ENCODE measurements around the gene FARS2.
"Not testable (repeated sequence)": the region's sequence is repeated elsewhere in the genome, so short reads cannot be mapped to it uniquely, and the experiment has no call there.

Gene FARS2

DNA sequence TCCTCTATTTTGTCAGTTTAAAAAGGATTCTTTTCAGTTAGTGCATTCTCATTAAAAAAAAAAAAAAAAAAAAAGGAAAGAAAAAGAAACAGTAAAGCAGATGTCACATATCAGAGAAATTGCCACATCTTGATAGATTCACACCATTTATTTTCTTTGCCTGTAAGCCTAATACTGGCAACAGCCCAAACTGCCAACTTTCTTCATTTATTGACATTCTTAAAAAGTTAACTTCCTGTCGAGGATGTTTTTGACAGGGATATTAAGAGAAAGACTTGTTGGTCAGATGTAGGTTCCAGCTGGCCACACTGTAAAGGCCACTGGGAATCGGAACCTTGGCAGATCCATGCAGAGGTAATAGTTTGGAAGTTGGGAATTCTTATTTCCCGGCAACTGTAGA lies 412.8 kb downstream of the FARS2 start:
- DNase-seq (ENCODE audit: insufficient read length, low spot score) (no peak), FAIRE-seq (no peak)

DNA sequence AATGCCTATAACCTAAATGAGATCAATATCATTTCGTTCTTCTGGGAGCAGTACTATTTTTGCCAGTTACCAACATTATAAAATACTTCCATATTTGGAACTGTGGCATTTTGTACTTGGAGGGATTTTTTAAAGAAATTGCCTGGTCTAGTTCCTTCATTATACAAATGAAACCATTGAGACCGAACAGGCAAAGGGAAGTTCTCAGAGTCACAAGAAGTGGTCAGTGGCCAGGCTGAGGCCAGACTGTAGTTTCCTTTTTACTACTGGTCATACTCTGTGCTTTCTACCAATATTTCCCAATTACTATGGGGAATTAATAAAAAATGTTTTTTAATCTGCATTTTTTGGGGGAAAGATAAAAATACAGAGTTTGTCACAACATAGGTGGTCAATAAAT lies 413.4 kb downstream of the FARS2 start:
- DNase-seq (ENCODE audit: insufficient read length, low spot score), result no peak
- FAIRE-seq, result no peak

DNA sequence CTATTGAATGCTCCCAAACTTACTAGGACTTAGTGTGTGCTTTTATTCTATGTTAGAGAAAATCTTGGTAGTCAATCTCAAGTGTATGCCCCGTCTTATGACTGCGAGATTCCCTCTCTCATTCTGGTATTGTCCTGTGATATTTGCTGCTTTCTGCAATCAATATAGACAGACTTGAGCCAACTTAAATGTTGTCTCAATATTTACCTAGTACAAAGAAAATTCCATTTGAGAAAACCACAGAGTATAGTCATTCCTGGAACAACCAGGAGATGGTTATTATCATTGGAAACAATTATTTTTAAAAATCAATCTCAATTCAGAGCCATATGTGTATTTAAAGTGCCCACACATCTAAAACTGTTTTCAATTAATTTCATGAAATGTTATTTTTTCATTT lies 415.4 kb downstream of the FARS2 start:
- DNase-seq (ENCODE audit: insufficient read length, low spot score) (no peak), FAIRE-seq (no peak)

DNA sequence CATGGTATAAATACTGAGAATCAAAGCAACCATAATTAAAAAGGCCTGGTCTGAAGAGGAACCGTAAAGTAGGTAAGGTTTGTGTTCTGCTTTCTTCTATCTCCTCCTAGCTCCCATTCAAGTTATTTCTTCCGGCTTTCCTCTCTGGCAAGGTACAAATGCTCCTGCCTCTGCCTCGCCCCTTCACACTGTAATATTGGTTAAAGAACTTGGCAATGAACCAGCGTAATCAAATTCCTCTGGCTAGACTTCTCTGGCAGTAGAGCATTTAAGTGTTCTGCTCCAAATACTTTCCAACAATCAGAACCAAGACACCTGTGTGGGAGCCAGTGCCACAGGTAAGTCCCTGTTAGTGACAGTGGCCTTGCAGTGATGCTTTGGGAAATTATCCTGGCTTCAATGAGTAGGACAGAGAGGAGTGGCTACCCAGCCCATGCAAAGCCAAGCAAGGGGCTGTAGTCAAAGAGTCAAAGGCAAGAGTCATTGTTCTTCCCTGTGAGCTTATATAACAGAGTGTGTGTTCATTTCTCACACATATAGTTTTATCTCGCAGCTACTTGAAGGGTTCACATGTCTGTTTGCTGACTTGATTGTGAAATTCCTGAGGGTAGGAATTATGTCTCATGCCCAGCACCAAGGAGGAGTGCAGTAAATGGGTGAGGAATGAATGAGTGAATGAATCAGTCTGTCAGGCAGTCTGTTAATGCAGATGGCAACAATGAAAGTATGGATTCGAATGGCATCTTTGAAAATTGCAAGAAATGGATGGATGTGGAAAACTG lies 416.1 kb downstream of the FARS2 start:
- no peak for DNase-seq (ENCODE audit: insufficient read length, low spot score)
- FAIRE-seq, result no peak

DNA sequence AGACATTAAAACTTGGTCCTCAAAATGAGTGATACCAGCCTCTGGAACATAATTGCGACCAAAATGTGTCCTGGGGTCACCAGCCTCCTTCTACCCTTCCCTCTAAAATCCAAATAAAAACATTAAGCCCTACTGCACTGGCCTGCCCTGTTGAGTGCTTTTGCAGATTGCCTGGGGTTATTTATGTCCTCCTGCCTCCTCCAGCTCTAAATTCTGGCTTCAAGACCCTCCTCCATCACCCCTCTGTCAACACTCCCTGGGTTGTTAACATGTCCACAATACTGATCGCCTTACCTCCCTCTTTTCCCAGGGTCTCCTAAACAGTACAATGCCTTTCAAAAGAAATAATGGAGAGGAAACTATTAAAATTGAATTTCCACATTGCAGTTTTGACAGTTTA lies 418.0 kb downstream of the FARS2 start:
- no peak for FAIRE-seq
- no peak for DNase-seq (ENCODE audit: insufficient read length, low spot score)

DNA sequence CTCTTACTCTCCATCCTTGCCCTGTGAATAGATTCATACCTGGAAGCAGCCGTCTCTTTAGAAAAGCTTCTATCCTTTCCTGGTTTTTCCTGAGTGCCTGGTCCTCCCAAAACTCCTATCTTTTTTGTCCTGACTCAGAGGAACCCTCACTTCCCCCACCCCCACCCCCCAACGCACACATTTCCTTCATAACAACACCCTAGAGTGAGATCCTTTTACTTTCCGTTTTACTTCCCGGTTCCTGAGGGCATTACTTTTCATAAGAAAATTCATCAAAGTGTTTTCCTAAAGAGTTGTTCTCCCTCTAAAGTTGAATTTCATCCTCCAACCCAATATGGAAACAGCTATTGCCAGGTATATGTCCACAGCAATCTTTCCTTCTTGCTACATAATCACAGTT lies 418.4 kb downstream of the FARS2 start:
- DNase-seq (ENCODE audit: insufficient read length, low spot score) (no peak), FAIRE-seq (no peak)

DNA sequence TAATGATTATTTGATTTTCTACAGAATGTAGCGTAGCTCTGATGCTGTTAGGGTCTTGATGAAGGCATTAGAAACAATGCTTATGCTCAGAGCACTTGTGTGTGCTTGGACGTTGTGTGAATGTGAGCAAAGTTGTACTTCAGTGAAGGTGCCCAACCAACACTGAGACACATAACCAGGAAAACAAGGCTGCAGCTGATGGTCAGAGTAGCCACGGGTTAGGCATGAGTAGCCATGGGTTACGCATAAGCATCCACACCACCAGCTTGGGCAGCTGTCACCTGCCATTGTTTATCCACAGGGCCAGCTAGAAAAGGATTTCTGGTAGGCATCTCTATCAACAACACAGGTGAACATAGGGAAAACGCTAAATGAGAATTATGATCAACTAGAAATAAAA lies 418.8 kb downstream of the FARS2 start:
- no peak for DNase-seq (ENCODE audit: insufficient read length, low spot score)

DNA sequence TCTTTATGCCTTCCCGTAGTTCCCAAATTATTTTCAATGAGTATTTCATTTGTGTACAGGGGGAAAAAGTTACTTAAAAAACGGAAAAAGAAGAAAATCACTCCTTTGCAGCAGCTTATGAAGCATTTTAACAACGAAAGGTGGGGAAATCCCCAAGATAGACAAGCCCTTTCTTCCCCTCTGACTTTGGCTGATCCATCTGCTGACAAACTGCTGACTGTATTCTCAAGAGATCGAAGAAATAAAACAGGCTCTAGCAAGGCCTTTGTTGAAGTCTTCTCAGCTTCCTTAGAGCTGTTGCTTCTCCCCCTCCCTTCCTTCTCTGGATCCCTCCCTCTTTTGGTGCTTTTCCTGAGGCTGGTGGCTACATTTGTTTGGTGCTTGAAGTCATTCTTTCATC lies 420.2 kb downstream of the FARS2 start:
- FAIRE-seq (no peak), DNase-seq (ENCODE audit: insufficient read length, low spot score) (no peak)

More for the DNA sequence above, 418.8 kb downstream of the FARS2 start:
- no peak for FAIRE-seq

DNA sequence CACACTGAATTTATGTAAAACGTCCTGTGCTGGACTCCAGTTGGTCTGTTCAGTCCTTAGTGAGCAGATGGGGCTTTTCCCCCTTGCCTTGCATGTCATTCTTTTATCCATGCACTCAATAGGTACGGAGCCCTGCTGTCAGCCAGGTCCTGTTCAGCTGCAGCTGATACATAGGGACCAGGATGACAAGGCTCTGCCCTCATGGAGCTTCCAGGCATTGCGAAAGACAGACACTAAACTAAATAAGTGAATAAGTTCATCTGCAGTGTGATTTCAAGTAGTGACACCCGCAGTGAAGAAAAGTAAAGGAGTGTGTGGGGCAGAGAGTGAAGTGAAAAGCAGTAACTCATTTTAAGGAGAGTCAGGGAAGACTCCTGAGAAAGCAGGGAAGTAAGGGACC lies 421.2 kb downstream of the FARS2 start:
- no peak for FAIRE-seq
- no peak for DNase-seq (ENCODE audit: insufficient read length, low spot score)

DNA sequence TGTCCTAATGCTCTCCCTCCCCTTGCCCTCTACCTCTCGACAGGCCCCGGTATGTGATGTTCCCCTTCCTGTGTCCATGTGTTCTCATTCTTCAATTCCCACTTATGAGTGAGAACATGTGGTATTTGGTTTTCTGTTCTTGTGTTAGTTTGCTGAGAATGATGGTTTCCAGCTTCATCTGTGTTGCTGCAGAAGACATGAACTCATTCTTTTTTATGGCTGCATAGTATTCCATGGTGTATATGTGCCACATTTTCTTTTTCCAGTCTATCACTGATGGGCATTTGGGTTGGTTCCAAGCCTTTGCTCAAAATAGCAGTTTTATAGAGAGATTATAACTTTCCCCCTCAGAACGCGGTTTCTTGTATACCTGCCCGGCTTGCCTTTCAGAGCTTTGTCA lies 422.4 kb downstream of the FARS2 start:
- not testable (repeated sequence) for DNase-seq (ENCODE audit: insufficient read length, low spot score); FAIRE-seq

DNA sequence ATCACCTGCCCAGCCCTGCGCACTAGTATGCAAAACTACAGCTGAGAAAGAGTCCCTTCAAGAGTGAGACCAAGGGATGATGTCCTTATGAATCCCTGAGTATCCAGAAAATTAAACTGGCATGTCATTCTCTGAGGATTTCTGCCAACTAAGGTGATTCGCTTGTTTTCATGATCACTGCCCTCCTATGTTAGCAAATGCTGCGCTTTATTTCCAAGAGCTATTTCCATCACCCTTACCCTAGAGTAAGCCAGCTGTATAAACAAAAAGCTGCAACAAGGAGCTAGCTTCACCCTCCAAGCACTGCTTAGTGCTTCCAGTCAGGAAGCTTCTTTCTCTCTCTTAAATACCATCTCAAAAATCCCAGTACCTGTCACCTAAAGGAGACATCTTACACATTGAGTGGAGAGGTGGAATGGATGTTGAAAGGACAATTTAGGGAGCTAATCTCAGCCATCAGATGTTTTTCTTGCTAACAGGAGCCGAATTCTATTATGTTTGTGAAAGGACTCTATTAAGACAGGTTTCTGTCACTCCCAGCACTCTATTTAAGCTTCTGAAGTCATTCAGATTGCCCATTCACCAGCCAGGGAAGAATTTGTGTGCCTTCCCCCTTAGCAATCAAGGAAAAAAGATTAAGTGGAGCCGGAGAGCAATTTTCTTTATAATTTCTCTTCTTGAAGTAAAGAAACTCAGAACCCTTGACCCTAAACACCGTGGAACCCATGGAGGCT lies 423.2 kb downstream of the FARS2 start:
- FAIRE-seq (no peak), DNase-seq (ENCODE audit: insufficient read length, low spot score) (no peak)

DNA sequence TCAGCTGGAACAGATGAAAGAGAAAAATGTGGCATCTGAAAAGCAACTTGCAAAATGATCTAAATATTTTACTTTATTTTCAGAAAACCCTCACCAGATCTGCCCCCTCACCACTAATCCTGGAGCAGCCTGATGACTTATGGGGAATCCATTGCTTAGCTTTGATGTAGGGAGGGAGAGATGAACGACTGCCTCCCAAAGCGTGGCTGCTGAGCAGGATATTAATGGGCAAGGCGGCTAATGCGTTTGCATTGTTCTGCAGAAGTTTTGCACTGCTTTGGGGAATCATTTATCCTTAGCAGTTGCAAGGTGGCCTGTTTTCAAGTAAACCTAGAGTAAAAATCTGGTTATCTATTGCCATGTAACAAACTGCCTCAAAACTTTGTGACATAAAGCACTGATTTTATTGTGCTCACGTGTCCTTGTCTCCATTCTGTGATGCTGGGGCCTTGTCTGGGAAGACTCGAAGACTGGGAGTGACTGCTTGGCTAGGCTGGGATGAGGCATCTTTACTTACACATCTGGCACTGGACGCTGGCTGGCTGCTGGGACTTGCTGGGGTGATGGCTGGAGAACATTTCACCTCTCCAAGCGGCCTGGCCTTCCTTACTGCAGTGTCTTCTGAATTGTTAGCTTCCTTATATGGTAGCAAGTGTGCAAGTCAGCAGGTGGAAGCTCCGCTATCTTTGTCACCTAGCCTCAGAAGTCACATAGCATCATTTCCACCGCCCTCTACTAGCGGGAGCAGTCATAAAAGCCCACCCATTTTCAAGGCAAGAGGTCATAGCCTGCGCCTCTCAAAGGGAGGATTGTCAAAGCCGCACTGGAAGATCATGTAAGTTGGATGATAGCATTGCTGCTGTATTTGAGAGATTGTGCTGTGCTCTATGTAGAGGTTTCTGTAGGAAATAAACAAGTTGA lies 432.2 kb downstream of the FARS2 start:
- DNase-seq (ENCODE audit: insufficient read length, low spot score), result no peak
- no peak for FAIRE-seq

DNA sequence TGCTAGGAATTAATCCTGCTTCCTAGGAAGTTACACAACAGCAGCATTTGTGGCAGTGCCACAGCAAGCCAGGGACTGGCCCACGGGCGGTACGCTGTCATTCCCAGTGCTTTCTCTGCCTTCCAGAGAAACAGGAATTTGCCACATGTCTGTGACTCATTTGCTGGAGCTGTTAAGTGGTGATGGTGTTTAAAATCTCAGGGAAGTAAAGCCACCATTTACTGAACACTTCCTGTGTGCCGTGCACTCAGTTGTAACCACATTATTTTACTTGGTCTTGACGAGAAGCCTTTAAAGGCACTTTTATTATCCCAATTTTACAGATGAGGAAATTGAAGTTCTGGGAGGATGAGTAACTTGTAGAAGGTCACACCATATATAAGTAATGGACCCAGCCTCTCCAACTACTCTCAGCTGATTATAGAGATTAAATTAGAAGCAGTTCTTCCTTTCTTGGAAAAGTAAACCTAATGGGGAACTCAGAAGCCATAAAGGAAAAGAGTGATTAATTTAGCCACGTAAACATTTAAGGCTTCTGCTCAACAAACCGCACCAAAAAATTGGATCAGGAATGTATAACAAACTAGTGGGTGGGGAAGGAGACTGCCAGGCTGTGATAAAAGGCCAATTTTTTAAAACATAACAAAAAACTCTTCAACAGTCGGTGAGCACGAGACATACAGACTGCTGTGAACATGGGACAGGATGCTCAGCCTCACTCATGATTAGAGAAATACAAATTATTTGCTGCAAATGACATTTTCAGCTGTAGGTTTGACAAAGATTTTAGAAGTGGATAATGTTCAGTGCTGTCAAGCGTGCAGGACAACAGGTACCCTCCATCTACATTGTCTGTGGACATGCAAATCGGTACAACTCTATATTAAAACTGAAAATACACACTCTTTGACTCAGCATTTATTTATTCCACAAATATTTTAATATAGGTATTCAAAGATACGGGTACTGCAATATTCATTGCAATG lies 434.2 kb downstream of the FARS2 start:
- peak; percentile 41 for DNase-seq (ENCODE audit: insufficient read length, low spot score)
- FAIRE-seq, result no peak

DNA sequence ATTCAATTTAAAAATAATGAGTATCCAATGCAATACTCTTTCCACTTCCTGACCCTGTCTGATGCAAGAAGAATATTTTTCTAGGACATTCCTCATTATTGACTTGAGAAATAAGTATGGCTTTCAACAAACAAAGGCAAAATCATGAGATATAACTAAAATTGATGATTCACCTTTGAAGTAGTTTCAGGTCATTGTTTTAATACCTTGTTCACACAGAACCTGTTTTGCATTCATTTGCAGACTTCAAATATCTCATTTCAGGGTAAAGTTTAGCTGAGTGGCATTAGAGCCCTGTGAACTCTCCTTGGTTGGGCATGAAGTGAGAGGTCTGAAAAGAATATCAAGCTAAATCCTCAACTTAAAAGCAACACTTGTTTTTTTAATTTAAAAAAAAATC lies 436.2 kb downstream of the FARS2 start:
- DNase-seq (ENCODE audit: insufficient read length, low spot score), result no peak
- FAIRE-seq, result no peak

DNA sequence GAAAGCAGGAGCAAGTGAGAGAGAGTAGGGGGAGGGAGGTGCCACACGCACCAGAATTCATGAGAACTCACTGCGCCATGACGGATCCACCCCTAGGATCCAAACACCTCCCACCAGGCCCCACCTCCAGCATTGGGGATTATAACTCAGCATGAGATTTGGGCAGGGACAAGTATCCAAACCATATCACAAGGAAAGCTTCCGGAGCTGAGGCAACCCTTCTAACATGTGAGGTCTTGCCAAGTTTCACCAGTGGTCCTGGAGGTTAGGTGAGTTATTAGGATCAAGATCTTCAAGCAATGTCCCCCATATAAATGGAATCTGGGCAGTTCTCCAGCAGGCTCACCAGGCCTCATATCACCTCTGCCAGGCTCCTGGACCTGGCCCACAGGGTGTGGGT lies 437.0 kb downstream of the FARS2 start:
- DNase-seq (ENCODE audit: insufficient read length, low spot score) (no peak), FAIRE-seq (no peak)

DNA sequence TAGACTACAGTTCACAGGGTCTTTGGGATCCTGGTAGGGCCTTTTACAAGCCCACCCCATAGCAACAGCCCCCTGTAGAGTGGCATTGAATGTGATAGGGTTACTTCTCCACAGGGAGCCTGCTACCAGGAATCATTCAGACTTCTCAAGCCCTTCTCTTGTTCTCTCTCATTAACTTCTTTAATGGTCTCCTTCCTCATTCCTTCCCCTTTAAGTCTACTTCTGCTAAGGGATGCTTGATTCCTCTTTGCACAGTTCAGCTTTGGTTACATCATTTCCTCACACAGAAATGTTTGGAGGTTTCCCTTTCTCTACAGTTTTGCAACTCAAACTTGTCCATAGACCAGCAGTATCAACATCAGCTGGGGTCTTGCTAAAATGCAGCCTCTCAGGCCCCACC lies 437.8 kb downstream of the FARS2 start:
- FAIRE-seq; DNase-seq (ENCODE audit: insufficient read length, low spot score): not testable (repeated sequence)

DNA sequence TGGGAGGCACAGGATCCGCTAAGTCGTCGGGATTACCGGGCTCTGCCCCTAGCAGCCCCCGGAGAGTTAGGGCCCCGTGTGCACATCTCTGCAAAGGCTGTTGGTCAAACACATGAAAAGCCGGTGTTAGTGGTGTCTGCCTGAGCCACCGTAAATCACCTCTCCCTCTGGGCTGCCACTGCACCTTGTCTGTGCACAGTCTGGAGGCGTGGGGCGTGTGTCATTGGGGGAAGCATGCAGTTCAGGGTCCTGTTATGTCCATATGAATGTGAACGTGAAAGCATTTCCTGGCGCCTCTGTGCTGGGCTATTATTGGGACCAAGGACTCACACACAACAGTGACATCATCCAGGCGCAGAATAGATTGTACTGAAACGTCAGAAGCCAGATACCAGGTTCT lies 439.9 kb downstream of the FARS2 start:
- no peak for FAIRE-seq
- no peak for DNase-seq (ENCODE audit: insufficient read length, low spot score)

DNA sequence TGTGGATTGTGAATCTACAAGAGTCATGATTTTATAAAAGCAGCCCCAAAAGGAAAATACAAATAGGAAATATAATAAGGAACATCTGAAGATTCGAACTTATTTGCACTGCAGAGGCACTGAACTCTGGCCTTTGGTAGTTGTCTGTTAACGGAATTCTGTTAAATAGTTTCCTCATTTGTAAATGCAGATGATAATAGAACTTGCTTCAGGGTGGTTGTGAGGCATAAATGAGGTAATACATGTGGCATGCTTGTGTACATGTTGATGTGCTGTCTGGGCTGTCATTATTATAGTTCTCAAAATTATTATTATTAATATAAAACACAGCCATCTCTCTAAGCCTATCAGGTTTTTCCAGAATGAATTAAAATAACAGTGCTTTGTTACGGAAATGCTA lies 443.4 kb downstream of the FARS2 start:
- DNase-seq (ENCODE audit: insufficient read length, low spot score) (no peak), FAIRE-seq (no peak)

DNA sequence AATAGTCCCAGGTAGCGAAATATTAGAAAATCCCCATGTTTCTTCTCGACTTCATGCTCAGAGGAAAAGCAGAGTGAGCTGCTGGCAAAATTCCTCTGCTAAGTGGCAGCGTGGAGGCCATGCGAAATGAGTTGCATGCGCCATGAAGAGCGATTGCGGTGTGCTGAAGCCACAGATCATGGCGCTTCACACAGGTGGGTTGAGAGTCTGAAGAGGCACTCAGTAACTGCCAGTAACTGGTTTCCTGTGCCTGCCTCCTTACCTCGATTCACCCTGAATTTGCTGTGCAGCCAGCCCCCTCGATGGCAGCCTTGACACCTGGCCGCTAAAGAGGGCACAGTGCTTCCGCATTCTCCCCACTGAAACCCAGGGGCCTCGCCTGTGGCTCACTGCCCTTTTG lies 443.9 kb downstream of the FARS2 start:
- no peak for FAIRE-seq
- DNase-seq (ENCODE audit: insufficient read length, low spot score), result no peak
